Cardiac fibroblast (primary cell): ENCODE results near the gene BUD23.

Source experiments
- DNase-seq, 2 donors: peaks; one replicate each; pipeline versions ENCODE4 v3.0.0 to v3.0.0-alpha.2; 2010; ENCODE audit warnings: low read depth in 2 of 2
- H3K4me3 ChIP-seq, 2 donors: replicated peaks in 1 of 2; 1 replicate in 1 of 2; 2 replicates in 1 of 2; pipeline ENCODE4 v1.5.1; 2011; ENCODE audit warnings: low read depth in 2 of 2, low read length in 2 of 2, mild to moderate bottlenecking in 2 of 2, moderate library complexity in 1 of 2
- CTCF ChIP-seq: IDR thresholded peaks from one replicate; pipeline ENCODE4 v1.5.1; 2011; ENCODE audit warnings: low read depth, mild to moderate bottlenecking, low read length, inconsistent platforms

Gene BUD23

DNA sequence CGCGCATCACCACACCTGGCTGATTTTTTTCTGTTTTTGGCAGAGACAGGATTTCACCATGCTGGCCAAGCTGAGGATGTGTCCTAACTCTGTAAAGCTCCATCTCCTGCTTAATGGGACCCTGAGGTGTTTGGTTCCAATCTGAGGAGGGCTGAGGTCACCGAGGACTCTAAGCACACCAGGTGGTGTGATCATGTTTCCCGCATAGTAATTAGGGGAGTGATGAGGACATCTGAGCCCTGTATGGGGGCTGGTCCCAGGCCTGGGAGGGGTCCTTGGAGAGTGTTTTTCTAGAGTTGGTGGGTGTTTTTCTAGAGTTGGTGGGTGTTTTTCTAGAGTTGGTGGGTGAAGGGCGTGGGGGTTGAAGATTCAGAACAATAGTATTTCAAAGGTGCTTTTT is 58.2 kb downstream of the BUD23 start:
- DNase-seq: no peak
- no peak overlapping the region for H3K4me3 ChIP-seq
- TF ChIP-seq CTCF: no peak

DNA sequence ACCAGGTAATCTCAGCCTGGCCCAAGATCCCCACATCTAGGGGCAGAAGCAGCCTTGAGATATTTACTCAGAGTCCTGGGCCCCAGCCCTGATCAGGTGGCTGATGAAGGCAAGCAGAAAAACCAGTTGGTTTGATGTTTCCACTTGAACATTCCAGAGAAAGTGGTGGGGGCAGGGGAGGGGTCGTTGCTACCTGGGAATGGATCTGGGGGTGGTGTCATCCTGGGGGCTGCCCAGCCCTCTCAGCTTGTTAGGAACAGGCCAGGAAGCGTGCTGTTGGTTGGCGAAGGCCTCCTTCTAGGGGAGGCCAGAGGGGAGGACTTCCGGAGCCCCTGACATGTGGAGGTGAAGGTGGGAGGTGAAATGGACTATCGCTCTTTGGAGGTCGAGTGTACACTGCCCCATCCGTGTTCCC is 58.9 kb downstream of the BUD23 start:
- no peak for DNase-seq
- H3K4me3 ChIP-seq: no peak overlapping the region
- no peak for TF ChIP-seq CTCF

- DNase-seq: peak in 1 of 2 donors; percentile 23
- no peak overlapping the region for H3K4me3 ChIP-seq
Measured at GRCh38 chr7:73742753-73743641, 59.6 kb downstream of the BUD23 start.

DNA sequence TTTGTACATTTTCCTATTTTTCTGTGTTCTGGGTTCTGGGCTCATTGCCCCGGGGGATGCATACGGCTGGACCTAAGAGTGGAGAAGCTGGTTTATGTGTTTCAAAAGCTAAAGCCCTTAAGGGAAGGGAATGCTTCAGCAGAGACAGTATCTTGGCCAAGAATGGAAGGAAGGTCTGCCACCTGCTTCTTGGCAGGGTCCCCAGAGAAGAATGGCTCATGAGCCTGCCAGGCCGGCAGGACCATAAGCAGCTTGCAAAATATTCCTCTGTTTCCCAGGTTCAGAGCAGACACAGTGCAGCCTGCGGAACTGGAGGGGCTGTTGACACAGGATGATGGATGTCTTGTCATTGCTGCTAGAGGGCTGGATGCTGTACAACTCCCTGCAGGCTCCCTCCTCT is 63.0 kb downstream of the BUD23 start:
- no peak for DNase-seq
- TF ChIP-seq CTCF: no peak
- H3K4me3 ChIP-seq: no peak overlapping the region

More at GRCh38 chr7:73742753-73743641, 59.6 kb downstream of the BUD23 start:
- TF ChIP-seq CTCF: no peak
